Fibroblast of villous mesenchyme (primary cell): Measurements from ENCODE around the gene ZNF664. TPM values are rescaled to one million over a fixed set of nuclear protein-coding genes. Genes with fewer than 3 reads are reported as not detected.

Source experiments
- DNase-seq: peaks from one replicate; pipeline ENCODE4 v3.0.0-alpha.2; 2010; ENCODE audit warnings: low read depth
- H3K4me3 ChIP-seq: 2 replicates; pipeline ENCODE4 v1.5.1; 2011; ENCODE audit warnings: low read depth, mild to moderate bottlenecking, low read length
- total RNA-seq: library from RNA; depleted of rRNA; stranded (reverse); fragments of >200 nt; gene quantifications from 2 replicates; pipeline ENCODE4 v1.2.3, GENCODE V29; 2012
- TF ChIP-seq, protein P1 (sequence below): IDR thresholded peaks from 2 replicates; pipeline ENCODE4 v1.5.1; 2012; ENCODE audit warnings: low read depth, mild to moderate bottlenecking, low read length; ENCODE audit not compliant: insufficient read depth

Gene ZNF664
- total RNA-seq, 1 donor, result 46.2 TPM

DNA sequence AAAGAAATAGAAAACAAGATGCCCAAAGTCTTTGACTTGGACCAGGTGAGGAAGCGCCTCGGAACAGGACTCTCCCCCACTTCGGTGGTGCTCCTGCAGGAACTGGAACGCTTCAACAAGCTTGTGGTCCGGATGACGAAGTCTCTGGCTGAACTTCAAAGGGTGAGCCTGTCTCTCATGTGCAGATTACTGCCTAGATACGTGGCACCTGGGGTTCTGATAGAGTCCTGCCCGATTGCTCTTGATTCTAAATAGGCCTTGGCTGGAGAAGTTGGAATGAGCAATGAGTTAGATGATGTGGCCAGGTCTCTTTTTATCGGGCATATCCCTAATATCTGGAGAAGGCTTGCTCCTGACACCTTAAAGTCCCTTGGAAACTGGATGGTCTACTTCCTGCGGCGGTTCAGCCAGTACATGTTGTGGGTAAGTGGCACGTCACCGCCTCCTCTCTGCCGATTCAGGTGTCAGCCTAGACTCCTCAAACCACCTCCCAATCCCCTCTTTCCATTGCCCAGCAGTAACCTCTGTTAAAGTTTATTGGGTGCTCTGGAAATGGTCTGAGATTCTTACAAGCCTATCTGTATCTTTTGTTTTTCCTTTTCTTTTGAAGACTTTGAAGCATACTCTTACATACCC is 41.2 kb upstream of the ZNF664 start:
- no peak overlapping the region for H3K4me3 ChIP-seq
- TF ChIP-seq, protein P1, sequence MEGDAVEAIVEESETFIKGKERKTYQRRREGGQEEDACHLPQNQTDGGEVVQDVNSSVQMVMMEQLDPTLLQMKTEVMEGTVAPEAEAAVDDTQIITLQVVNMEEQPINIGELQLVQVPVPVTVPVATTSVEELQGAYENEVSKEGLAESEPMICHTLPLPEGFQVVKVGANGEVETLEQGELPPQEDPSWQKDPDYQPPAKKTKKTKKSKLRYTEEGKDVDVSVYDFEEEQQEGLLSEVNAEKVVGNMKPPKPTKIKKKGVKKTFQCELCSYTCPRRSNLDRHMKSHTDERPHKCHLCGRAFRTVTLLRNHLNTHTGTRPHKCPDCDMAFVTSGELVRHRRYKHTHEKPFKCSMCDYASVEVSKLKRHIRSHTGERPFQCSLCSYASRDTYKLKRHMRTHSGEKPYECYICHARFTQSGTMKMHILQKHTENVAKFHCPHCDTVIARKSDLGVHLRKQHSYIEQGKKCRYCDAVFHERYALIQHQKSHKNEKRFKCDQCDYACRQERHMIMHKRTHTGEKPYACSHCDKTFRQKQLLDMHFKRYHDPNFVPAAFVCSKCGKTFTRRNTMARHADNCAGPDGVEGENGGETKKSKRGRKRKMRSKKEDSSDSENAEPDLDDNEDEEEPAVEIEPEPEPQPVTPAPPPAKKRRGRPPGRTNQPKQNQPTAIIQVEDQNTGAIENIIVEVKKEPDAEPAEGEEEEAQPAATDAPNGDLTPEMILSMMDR, result no peak
- DNase-seq, result no peak

DNA sequence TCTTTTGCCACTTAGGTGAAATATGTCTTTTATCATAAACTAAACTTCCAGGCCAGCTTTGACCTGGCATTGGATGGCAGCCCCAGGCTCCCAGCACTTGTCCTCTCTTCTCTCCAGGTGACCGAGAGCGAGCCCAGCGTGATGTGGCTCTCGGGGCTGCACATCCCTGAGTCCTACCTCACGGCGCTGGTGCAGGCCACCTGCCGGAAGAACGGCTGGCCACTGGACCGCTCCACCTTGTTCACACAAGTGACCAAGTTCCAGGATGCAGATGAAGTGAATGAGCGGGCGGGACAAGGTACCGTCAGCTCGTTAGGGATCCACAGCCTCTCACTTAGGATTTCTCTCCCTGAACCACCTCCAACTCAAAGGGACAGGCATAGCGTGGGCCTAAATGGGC is 39.8 kb upstream of the ZNF664 start:
- TF ChIP-seq, protein P1, result no peak
- DNase-seq, result no peak

DNA sequence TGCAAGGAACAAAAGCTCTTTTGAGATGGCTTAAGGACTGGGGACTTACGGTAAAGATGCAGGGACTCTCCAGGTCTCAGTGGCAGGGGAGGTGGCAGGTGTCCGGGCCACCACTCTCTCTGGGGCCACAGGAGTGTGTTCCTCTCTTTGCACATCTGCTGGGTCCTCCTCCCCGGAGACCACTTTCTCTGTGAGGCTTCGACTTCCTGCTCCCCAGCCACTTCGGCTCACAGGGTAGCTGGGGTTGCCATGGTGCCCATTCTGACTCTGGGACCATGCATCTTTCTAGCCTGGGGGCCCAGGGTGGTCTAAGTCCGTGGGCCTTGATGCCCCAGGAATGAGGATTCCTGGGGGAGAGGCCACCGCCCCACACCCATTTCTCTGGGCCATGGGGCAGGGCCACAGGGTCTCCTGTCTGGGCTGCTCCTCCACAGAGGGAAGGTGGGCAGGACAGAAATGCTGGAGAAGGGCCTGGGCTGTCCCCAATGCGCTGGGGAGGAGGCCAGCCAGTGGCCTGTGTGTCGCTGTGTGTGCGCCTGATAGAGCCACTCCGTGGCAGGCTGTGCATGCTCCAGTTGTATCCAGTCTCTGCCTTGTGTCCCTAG is 38.9 kb upstream of the ZNF664 start:
- TF ChIP-seq, protein P1, result no peak
- no peak for DNase-seq

More for the DNA sequence above, 39.8 kb upstream of the ZNF664 start:
- no peak overlapping the region for H3K4me3 ChIP-seq

DNA sequence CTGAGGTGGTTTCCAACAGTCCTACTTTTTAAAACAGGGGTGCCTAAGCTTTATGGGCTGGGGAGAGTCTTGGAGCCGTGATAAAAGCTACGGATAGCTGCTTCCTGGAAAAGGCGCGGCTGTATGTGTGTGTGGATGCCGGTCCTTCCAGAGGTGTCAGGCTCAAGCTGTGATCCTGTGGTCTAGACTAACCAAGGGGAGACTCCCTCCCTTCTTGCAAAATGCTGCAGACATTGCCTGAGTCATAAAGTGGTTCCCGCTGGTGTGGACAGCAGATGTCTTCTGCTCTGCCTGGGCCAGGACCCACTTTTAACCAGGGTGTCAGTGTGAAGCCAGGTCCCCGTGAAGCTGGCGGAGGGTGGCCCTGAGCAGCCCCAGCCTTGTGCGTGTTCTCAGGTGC is 38.2 kb upstream of the ZNF664 start:
- peak; percentile 66 for DNase-seq
- no peak overlapping the region for H3K4me3 ChIP-seq
- TF ChIP-seq, protein P1, result no peak

More for the DNA sequence above, 38.9 kb upstream of the ZNF664 start:
- no peak overlapping the region for H3K4me3 ChIP-seq

DNA sequence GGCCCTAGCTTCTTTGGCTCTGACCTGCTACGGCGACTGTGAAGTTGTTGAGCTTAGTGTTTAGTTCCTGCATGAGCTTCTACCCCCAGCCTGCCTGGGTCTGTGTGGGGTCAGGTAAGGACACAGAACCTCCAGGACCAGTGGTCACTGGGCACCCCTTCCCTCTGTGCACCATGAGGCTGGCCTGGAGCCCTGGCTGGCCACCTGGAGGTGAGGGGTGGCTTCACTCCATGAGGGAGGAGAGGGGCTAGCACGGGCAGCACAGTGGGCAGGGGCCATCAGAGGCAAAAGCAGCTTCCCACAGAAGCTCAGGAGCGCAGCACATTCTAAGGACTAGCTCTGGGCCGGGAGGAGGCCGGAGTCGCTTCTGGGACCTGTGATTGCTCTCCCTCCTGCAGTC is 37.1 kb upstream of the ZNF664 start:
- TF ChIP-seq, protein P1, result no peak
- no peak for DNase-seq

DNA sequence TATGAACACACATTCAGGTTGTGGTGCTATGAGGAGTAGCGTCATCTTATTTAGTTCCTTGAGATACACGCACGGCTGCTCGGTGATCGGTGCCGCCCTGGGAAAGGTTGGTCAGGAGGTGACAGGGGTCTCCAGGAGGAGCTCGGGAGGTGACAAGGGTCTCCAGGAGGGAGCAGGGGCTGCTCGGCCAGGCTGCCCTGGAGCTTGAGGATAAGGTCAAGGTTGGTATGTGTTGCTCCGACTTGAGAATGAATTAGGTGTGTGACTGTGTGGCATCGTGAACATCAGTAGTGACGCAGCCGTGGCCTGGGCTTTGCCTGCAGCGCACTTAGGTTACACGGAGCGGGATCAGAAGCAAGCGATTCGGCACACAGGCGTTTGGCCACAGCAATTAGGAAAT is 36.5 kb upstream of the ZNF664 start:
- DNase-seq, result no peak
- TF ChIP-seq, protein P1, result no peak

More for the DNA sequence above, 37.1 kb upstream of the ZNF664 start:
- H3K4me3 ChIP-seq, result no peak overlapping the region

More for the DNA sequence above, 36.5 kb upstream of the ZNF664 start:
- no peak overlapping the region for H3K4me3 ChIP-seq
